ENCODE measurements around the gene AMBRA1.

The AMBRA1 gene

GRCh38 chr11:46505741-46506482 is 87.9 kb downstream of the AMBRA1 start:
- DNase-seq, result no peak

GRCh38 chr11:46504817-46505613 is 88.8 kb downstream of the AMBRA1 start:
- no peak for DNase-seq

GRCh38 chr11:46499821-46500220 is 94.0 kb downstream of the AMBRA1 start:
- DNase-seq, result no peak

- DNase-seq, result no peak
Observed at GRCh38 chr11:46498968-46499367, 94.9 kb downstream of the AMBRA1 start.

GRCh38 chr11:46498179-46498578 is 95.6 kb downstream of the AMBRA1 start:
- DNase-seq, result no peak

- DNase-seq, result no peak
Observed at GRCh38 chr11:46497498-46497897, 96.3 kb downstream of the AMBRA1 start.

- DNase-seq, result no peak
Observed at GRCh38 chr11:46493791-46494190, 100.0 kb downstream of the AMBRA1 start.

- no peak for DNase-seq
Observed at GRCh38 chr11:46492532-46492931, 101.3 kb downstream of the AMBRA1 start.

GRCh38 chr11:46491661-46492330 is 102.0 kb downstream of the AMBRA1 start:
- no peak for DNase-seq

GRCh38 chr11:46490666-46491065 is 103.2 kb downstream of the AMBRA1 start:
- no peak for DNase-seq

GRCh38 chr11:46489656-46490560 is 103.9 kb downstream of the AMBRA1 start:
- no peak for DNase-seq

GRCh38 chr11:46485856-46486443 is 107.9 kb downstream of the AMBRA1 start:
- DNase-seq, result peak; percentile 44

GRCh38 chr11:46484101-46484500 is 109.7 kb downstream of the AMBRA1 start:
- no peak for DNase-seq

- DNase-seq, result no peak
Observed at GRCh38 chr11:46480909-46481308, 112.9 kb downstream of the AMBRA1 start.

- DNase-seq, result no peak
Observed at GRCh38 chr11:46480166-46480726, 113.6 kb downstream of the AMBRA1 start.

GRCh38 chr11:46479601-46480000 is 114.2 kb downstream of the AMBRA1 start:
- no peak for DNase-seq

- no peak for DNase-seq
Observed at GRCh38 chr11:46478196-46478595, 115.6 kb downstream of the AMBRA1 start.

GRCh38 chr11:46477136-46477535 is 116.7 kb downstream of the AMBRA1 start:
- no peak for DNase-seq

- no peak for DNase-seq
Observed at GRCh38 chr11:46475926-46476545, 117.8 kb downstream of the AMBRA1 start.

- no peak for DNase-seq
Observed at GRCh38 chr11:46475051-46475925, 118.5 kb downstream of the AMBRA1 start.
